ENCODE measurements around the gene FZD7. TPM values are rescaled to one million over a fixed set of nuclear protein-coding genes. Genes with fewer than 3 reads are reported as not detected.

The FZD7 gene
- total RNA-seq, 1 donor from 2014 or later: 91.0 TPM

DNA sequence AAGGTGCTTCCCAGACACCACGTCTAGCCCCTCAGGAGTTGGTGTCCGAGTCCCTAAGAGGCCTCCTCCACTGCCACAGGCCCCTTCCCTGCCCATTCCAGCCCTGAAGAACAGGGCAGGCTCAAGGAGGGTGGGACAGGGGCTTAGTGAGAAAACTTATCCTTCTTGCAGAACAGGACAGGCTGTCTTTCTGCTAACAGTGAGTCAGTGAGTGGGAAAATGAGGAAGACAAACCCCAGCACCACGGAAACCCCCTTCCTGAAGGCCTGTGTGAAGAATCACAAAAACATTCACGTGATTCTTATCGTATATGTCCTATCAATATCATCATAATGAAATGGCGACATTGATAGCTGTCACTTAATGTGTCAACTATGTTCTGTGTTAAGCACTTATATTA lies 9.8 kb downstream of the FZD7 start:
- Mint-ChIP-seq H3K4me1 (peaks cover 26% of the 10 kb centered on the region), H3K27ac (ENCODE audit: unreplicated experiment) (no peak overlapping the region), H3K36me3 (ENCODE audit: low read depth) (peaks cover 4% of the 10 kb centered on the region), H3K4me3 (no peak overlapping the region), H3K9me3 (no peaks in the 10 kb centered on the region), H3K27me3 (ENCODE audit: low read depth) (no peaks in the 10 kb centered on the region)
- TF ChIP-seq, protein P1, sequence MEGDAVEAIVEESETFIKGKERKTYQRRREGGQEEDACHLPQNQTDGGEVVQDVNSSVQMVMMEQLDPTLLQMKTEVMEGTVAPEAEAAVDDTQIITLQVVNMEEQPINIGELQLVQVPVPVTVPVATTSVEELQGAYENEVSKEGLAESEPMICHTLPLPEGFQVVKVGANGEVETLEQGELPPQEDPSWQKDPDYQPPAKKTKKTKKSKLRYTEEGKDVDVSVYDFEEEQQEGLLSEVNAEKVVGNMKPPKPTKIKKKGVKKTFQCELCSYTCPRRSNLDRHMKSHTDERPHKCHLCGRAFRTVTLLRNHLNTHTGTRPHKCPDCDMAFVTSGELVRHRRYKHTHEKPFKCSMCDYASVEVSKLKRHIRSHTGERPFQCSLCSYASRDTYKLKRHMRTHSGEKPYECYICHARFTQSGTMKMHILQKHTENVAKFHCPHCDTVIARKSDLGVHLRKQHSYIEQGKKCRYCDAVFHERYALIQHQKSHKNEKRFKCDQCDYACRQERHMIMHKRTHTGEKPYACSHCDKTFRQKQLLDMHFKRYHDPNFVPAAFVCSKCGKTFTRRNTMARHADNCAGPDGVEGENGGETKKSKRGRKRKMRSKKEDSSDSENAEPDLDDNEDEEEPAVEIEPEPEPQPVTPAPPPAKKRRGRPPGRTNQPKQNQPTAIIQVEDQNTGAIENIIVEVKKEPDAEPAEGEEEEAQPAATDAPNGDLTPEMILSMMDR (conservative IDR thresholded peaks at IDR 0.05): no peak
- no peak for DNase-seq (ENCODE audit: low read depth, low spot score)

DNA sequence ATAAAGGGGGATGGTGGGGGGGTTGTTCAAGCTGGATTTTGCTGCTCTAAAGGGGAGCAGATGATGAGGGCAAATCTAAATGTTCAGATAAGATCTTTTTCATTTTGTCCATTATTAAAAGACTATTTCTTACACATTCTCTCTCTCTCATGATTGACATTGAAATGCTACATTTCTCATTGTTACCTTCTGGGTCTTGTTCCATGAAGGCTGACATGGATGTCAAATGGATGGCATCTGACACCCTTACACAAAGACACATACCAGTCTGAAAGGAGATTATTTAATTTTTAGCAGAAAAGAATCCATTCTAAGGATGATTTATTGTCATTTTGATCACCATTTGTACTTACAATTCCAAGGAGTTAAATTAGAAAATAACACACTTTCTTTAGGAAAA lies 11.1 kb downstream of the FZD7 start:
- Mint-ChIP-seq H3K27ac (ENCODE audit: unreplicated experiment) (no peak overlapping the region), H3K9me3 (no peaks in the 10 kb centered on the region), H3K27me3 (ENCODE audit: low read depth) (no peaks in the 10 kb centered on the region)

DNA sequence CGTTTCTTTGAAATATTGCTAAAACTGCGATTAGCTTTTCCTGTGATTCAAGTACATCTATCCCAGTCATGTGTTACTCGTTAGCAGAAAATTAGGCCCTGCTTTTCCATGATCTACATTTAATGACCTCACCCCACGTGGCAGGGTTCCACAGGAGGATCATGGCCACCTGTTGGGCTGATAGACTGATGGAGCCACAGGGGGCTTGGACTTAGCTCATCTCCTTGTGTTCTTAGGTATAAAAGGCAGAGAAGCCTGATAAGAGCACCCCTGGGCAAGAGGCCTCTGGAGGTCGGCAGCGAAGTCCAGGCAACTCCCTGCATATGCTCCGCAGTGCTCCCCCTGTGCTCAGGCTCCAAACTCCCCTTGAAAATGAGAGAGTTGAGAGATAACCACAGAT lies 12.9 kb downstream of the FZD7 start:
- Mint-ChIP-seq H3K36me3 (ENCODE audit: low read depth) (no peaks in the 10 kb centered on the region), H3K27me3 (ENCODE audit: low read depth) (no peaks in the 10 kb centered on the region), H3K27ac (ENCODE audit: unreplicated experiment) (no peak overlapping the region), H3K4me3 (no peak overlapping the region), H3K4me1 (peaks cover 33% of the 10 kb centered on the region), H3K9me3 (no peaks in the 10 kb centered on the region)
- TF ChIP-seq, protein P1 (conservative IDR thresholded peaks at IDR 0.05): no peak
- no peak for DNase-seq (ENCODE audit: low read depth, low spot score)

More for the DNA sequence above, 11.1 kb downstream of the FZD7 start:
- no peak overlapping the region for H3K4me3 Mint-ChIP-seq
- H3K36me3 Mint-ChIP-seq (ENCODE audit: low read depth): peaks cover 3% of the 10 kb centered on the region
- H3K4me1 Mint-ChIP-seq: peaks cover 30% of the 10 kb centered on the region
- TF ChIP-seq, protein P1 (conservative IDR thresholded peaks at IDR 0.05): no peak
- DNase-seq (ENCODE audit: low read depth, low spot score): no peak

DNA sequence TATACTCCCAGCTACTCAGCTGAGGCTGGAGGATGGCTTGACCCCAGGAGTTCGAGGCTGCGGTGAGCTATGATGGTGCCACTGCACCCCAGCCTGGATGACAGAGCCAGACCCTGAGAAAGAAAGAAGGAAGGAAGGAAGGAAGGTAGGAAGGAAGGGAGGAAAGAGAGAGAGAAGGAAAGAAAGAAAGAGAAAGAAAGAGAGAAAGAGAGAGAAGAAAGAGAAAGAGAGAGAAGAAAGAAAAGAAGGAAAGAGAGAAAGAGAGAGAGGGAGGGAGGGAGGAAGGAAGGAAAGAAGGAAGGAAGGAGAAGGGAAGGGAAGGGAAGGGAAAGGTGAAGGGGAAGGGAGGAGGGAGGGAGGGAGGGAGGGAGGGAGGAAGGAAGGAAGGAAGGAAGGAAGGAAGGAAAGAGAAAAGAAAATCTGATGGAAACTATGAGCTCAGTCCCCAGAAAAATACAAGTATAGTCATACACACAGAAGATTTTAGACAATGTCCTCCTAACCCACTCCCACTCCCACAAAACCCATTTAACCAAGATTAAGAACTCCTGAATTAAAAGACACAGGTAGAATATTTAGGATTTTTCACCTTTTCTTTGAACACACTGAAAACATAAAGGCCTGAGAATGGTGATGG lies 15.6 kb downstream of the FZD7 start:
- H3K36me3 Mint-ChIP-seq (ENCODE audit: low read depth): no peaks in the 10 kb centered on the region
- H3K4me3 Mint-ChIP-seq: no peak overlapping the region
- no peaks in the 10 kb centered on the region for H3K9me3 Mint-ChIP-seq
- no peak for DNase-seq (ENCODE audit: low read depth, low spot score)
- H3K27ac Mint-ChIP-seq (ENCODE audit: unreplicated experiment): no peak overlapping the region
- TF ChIP-seq, protein P1 (conservative IDR thresholded peaks at IDR 0.05): no peak
- peaks cover 33% of the 10 kb centered on the region for H3K4me1 Mint-ChIP-seq
- H3K27me3 Mint-ChIP-seq (ENCODE audit: low read depth): peaks cover 2% of the 10 kb centered on the region

DNA sequence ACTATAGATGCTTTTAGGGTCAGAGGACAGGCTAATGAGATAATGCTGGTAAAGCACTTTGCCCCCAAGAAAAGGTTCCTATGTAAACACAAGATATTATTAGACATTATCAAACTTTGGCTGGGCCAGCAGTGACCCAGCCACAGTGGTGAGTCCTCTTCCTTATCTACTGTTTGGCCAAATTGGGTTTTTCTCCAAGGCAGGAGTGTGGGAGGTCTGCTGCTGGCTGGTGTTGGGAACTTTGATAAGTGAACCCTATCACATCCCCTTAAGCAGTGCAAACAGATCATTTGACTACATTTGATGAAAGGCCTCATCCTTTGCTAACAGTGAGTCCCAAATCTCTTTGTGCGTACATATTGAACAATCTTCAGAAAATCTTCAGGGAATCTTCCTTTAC lies 16.2 kb downstream of the FZD7 start:
- Mint-ChIP-seq H3K27ac (ENCODE audit: unreplicated experiment) (no peak overlapping the region), H3K4me3 (no peak overlapping the region), H3K4me1 (peaks cover 26% of the 10 kb centered on the region), H3K36me3 (ENCODE audit: low read depth) (no peaks in the 10 kb centered on the region), H3K9me3 (no peaks in the 10 kb centered on the region), H3K27me3 (ENCODE audit: low read depth) (peaks cover 4% of the 10 kb centered on the region)
- TF ChIP-seq, protein P1 (conservative IDR thresholded peaks at IDR 0.05): no peak
- DNase-seq (ENCODE audit: low read depth, low spot score): no peak

Data from neural crest cell (in vitro differentiated cells).